ENCODE results near the gene C16orf82. TPM values are rescaled to one million over a fixed set of nuclear protein-coding genes. Genes with fewer than 3 reads are reported as not detected.
A peak's percentile ranks its signal among the peaks of the same experiment; 100 is the strongest.

C16orf82 gene
- total and polyA plus RNA-seq, 9 of the 15 experiments (the other 6 are each of a cell fraction or from before 2014, with no cell fraction given): not detected

GRCh38 chr16:27029525-27029924 lies 37.2 kb upstream of the C16orf82 start:
- in situ Hi-C loops (cut with MboI) (no loop called here), intact Hi-C loops (cut with micrococcal nuclease) (no loop called here)
- FAIRE-seq: no peak
- POLR2A ChIA-PET: no interaction called here
- BruUV-seq (replicated peaks): no TSS peak
- Histone ChIP-seq H3K4me2 (ENCODE audit: insufficient read depth, low read length) (no peak overlapping the region), H3K9me1 (ENCODE audit: control insufficient read depth, insufficient read depth, low read length) (no peaks in the 10 kb centered on the region), H3K9me3 (replicated peaks; ENCODE audit: control insufficient read depth, insufficient read depth, low read depth, low read length) (no peaks in the 10 kb centered on the region; the same call in 1 of the 2 replicates), H4K20me1 (replicated peaks; ENCODE audit: control insufficient read depth, insufficient read depth, low read length) (no peaks in the 10 kb centered on the region), H3K4me1 (replicated peaks in 1 of 2; ENCODE audit: control insufficient read depth in 2 of 2, insufficient read depth in 2 of 2, low read length in 2 of 2) (peaks cover 0 to 3% of the 10 kb centered on the region in 2 experiments; a peak in 3 of 5 replicates), H3K27ac (ENCODE audit: extremely low read depth, low read depth, low read length) (no peak overlapping the region), H2AFZ (ENCODE audit: low read depth, low read length) (no peak overlapping the region), H3K27me3 (ENCODE audit: control insufficient read depth in 2 of 2, insufficient read depth in 2 of 2, low read length in 2 of 2) (peaks cover 0 to 4% of the 10 kb centered on the region in 2 experiments; a peak in 1 of 5 replicates), H3K4me3 (no peak overlapping the region), H3K9ac (ENCODE audit: insufficient read depth in 1 of 2, low read depth in 2 of 2, low read length in 2 of 2) (no peak overlapping the region), H3K36me3 (ENCODE audit: control insufficient read depth, insufficient read depth, low read length) (no peaks in the 10 kb centered on the region), H3K79me2 (ENCODE audit: control insufficient read depth, insufficient read depth, low read length) (no peaks in the 10 kb centered on the region)
- no peak for ATAC-seq
- 17% methylated on average over 6 of the region's 6 CpGs for WGBS (ENCODE audit: insufficient coverage, low coverage, missing lambda C conversion rate)
- CTCF ChIA-PET (ENCODE audit: low intra/inter-chr PET ratio): no interaction called here
- TF ChIP-seq RBM25 (IDR thresholded peaks at IDR 0.05; ENCODE audit: low read depth, low read length, severe bottlenecking): peak; percentile 81
- TF ChIP-seq KLF10 (CRISPR knock-in tag; IDR thresholded peaks at IDR 0.05): no peak
- TF ChIP-seq RCOR1 (IDR thresholded peaks at IDR 0.05; ENCODE audit: borderline replicate concordance in 1 of 2, low read depth in 2 of 2, low read length in 2 of 2): peak in 1 of 2 experiments; percentile 51; a peak in 2 of 4 replicates
- DNase-seq (ENCODE audit: extremely low read depth in 1 of 4, low spot score in 3 of 4): no peak

GRCh38 chr16:27033281-27033979 lies 33.3 kb upstream of the C16orf82 start:
- H4K20me1 ChIP-seq (replicated peaks; ENCODE audit: control insufficient read depth, insufficient read depth, low read length): no peaks in the 10 kb centered on the region
- WGBS (ENCODE audit: insufficient coverage, low coverage, missing lambda C conversion rate): 5% methylated on average over 12 of the region's 12 CpGs
- FAIRE-seq: no peak
- no peaks in the 10 kb centered on the region for H3K9me1 ChIP-seq (ENCODE audit: control insufficient read depth, insufficient read depth, low read length)
- H3K27me3 ChIP-seq (ENCODE audit: control insufficient read depth in 2 of 2, insufficient read depth in 2 of 2, low read length in 2 of 2): 0 out of 5 replicates have a peak, but pooled peaks cover 0 to 4% of the 10 kb centered on the region in 2 experiments
- CTCF ChIA-PET (ENCODE audit: low intra/inter-chr PET ratio): no interaction called here
- no peaks in the 10 kb centered on the region for H3K79me2 ChIP-seq (ENCODE audit: control insufficient read depth, insufficient read depth, low read length)
- H3K9me3 ChIP-seq (replicated peaks; ENCODE audit: control insufficient read depth, insufficient read depth, low read depth, low read length): no peaks in the 10 kb centered on the region; the same call in 1 of the 2 replicates
- H3K27ac ChIP-seq (ENCODE audit: extremely low read depth, low read depth, low read length): no peak overlapping the region
- no peak overlapping the region for H2AFZ ChIP-seq (ENCODE audit: low read depth, low read length)
- ATAC-seq: peak; percentile 59
- H3K9ac ChIP-seq (ENCODE audit: insufficient read depth in 1 of 2, low read depth in 2 of 2, low read length in 2 of 2): no peak overlapping the region
- in situ Hi-C loops (cut with MboI): no loop called here
- H3K4me1 ChIP-seq (replicated peaks in 1 of 2; ENCODE audit: control insufficient read depth in 2 of 2, insufficient read depth in 2 of 2, low read length in 2 of 2): peaks cover 0 to 3% of the 10 kb centered on the region in 2 experiments; a peak in 3 of 5 replicates
- no peaks in the 10 kb centered on the region for H3K36me3 ChIP-seq (ENCODE audit: control insufficient read depth, insufficient read depth, low read length)
- no peak overlapping the region for H3K4me3 ChIP-seq
- peak in 2 of 4 experiments; percentile 22 to 57 for DNase-seq (ENCODE audit: extremely low read depth in 1 of 4, low spot score in 3 of 4)
- BruUV-seq (replicated peaks): no TSS peak
- H3K4me2 ChIP-seq (ENCODE audit: insufficient read depth, low read length): peak overlapping the region; percentile 37
- intact Hi-C loops (cut with micrococcal nuclease): no loop called here
- POLR2A ChIA-PET: interaction anchor here (0.6 to 1.3 kb wide), 3 partner anchors 8 to 1341 kb away, joined by 3 to 5 read pairs (median 3); no protein-coding TSS in a partner anchor
- TF ChIP-seq ATF3 (IDR thresholded peaks at IDR 0.05) (peak; percentile 62; the same call in 1 of the 2 replicates), ATF3 (CRISPR knock-in tag; conservative IDR thresholded peaks at IDR 0.05) (no peak), MEIS2 (IDR thresholded peaks at IDR 0.05; ENCODE audit: partially characterized antibody) (peak; percentile 16), JUND (IDR thresholded peaks at IDR 0.05; ENCODE audit: borderline replicate concordance, low read depth, low read length) (peak; percentile 78; the same call in 1 of the 2 replicates), JUND (tag; IDR thresholded peaks at IDR 0.05; ENCODE audit: borderline replicate concordance, low read depth, low read length) (peak; percentile 60; the same call in 1 of the 3 replicates), DPF2 (IDR thresholded peaks at IDR 0.05) (peak; percentile 74), RCOR1 (IDR thresholded peaks at IDR 0.05; ENCODE audit: borderline replicate concordance in 1 of 2, low read depth in 2 of 2, low read length in 2 of 2) (peak in 1 of 2 experiments; percentile 24; a peak in 1 of 4 replicates), NFYB (IDR thresholded peaks at IDR 0.05; ENCODE audit: extremely low read depth, insufficient read length) (peak; percentile 34), FOSL1 (tag; conservative IDR thresholded peaks at IDR 0.05) (peak; percentile 62), STAT5A (IDR thresholded peaks at IDR 0.05; ENCODE audit: borderline replicate concordance, low read length) (no peak), SMARCE1 (IDR thresholded peaks at IDR 0.05) (peak; percentile 18; the same call in 1 of the 2 replicates), ARID1B (IDR thresholded peaks at IDR 0.05) (peak; percentile 66; the same call in 1 of the 2 replicates), NRF1 (conservative IDR thresholded peaks at IDR 0.05 in 1 of 2, IDR thresholded peaks at IDR 0.05 in 1 of 2) (peak; percentile 30 to 50)
